HG03558 (cell line): ENCODE data around the gene HHIPL1.
"Not testable (repeated sequence)": the region's sequence is repeated elsewhere in the genome, so short reads cannot be mapped to it uniquely, and the experiment has no call there.

Source experiments
- ATAC-seq: cut with Tn5 transposase; IDR thresholded peaks from one replicate; pipeline ENCODE4 v1.9.1; 2021; ENCODE audit warnings: moderate number of reproducible peaks; ENCODE audit not compliant: unreplicated experiment; ENCODE audit errors: extremely low read depth

Gene HHIPL1

DNA sequence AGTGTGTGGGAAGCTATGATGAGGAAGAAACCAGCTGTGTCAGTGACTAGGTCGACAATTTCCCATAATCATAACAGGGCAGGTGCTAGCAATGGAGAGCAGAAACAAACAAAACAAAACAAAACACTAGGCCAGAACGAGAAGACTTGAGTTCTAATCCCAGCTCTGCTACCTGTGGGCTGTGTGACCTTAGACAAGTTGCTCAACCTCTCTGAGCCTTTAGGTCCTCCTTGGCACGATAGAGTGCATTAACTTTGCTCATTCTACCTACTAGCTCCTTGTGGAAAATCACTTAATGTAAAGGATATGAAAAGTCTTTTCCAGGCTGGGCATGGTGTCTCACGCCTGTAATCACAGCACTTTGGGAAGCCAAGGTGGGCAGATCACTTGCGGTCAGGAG, 11.2 kb downstream of the HHIPL1 start:
- ATAC-seq, result no peak

DNA sequence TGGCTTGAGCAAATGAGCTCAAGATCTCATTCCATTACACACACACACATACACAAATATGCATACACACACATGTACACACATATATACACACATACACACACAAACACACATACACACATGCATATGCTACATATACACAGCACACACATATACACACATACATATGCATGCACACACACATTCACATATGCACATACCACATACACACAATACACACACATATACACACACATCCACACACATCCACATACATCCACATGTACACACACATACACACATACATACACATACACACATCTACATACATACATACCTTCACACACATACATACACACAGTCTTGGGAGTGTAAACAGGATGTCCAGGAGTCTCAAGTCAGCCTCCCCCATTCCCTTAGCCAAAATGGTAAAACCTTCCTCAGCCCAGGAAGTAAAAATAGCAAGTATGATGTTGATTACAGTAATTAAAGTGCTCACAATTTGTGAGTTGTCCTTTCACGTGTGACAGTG, 12.8 kb downstream of the HHIPL1 start:
- no peak for ATAC-seq

DNA sequence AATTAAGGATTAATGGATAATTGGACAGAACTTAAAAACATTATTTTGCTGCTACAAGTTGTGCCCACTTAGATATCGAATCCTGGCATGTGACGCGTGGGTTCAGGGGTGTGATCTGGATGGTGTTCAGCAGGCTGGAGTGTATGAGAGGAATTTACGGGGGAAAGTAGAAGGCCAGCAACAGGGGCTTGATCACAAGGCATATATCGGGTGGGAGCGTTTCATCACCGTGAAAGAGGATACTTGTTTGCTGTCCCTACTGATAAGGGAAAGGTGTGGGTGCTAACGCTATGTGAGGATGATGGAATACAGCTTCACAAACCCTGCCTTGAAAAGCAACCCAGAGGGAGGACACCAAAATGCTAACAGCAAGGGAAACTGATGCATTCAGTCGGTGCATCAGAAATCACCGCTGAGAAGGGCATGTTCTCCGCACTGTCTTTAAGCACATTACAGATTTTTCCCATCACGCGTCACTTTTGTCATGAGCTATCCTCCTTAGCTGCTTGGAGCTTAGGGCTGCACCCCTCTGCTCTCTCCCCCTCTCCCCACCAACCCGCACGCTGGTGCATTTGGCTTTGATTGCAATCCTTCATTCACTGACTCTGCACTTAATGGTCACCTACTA, 13.4 kb downstream of the HHIPL1 start:
- ATAC-seq, result no peak

GRCh38 chr14:99659333-99659741, 14.4 kb downstream of the HHIPL1 start:
- no peak for ATAC-seq

- no peak for ATAC-seq
Measured at GRCh38 chr14:99660006-99660566, 15.2 kb downstream of the HHIPL1 start.

- no peak for ATAC-seq
Measured at GRCh38 chr14:99660794-99661193, 15.9 kb downstream of the HHIPL1 start.

- ATAC-seq, result not testable (repeated sequence)
Measured at GRCh38 chr14:99661206-99661605, 16.3 kb downstream of the HHIPL1 start.

DNA sequence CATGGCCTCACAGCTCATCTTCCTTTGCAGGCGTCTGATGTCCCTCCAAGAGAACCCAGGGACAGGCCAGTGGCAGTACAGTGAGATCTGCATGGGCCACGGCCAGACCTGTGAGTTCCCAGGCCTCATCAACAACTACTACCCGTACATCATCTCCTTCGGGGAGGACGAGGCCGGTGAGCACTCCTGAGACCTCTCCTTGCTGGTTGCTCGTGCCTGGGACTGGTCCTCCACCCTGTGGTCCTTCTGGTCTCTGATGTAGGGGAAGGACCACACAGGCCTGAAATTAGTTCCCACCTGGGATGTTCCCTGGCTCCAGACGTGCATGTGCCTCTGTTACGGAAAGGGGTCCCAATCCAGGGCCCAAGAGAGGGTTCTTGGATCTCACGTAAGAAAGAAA, 17.9 kb downstream of the HHIPL1 start:
- ATAC-seq, result no peak

DNA sequence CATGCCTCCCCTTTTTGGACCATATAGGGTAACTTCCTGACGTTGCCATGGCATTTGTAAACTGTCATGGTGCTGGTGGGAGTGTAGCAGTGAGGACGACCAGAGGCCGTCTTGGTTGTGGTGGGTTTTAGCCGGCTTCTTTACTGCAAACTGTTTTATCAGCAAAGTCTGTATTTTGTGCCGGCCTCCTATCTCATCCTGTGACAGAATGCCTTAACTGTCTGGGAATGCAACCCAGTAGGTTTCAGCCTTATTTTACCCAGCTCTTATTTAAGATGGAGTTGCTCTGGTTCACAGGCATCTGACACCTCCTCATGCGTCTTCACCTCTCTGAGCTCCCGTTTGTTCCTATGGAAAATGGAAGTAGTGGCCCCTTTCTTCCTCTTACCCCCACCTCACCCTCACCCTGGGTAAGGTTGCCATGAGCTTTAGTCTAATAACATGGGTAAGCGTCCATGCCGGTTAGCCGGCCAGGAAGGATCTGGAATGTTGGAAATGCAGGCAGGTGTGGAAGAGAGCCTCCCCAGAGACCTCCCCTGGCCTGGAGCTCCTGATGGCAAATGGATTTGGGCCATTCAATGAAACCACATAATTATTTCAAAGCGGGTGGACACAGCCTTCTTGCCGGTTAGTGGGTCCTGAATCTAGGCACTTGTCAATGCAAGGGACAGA, 18.6 kb downstream of the HHIPL1 start:
- ATAC-seq, result no peak

GRCh38 chr14:99664058-99664936, 19.4 kb downstream of the HHIPL1 start:
- no peak for ATAC-seq

- ATAC-seq, result no peak
Measured at GRCh38 chr14:99664937-99665273, 20.0 kb downstream of the HHIPL1 start.

GRCh38 chr14:99666533-99666932, 21.6 kb downstream of the HHIPL1 start:
- ATAC-seq, result no peak

DNA sequence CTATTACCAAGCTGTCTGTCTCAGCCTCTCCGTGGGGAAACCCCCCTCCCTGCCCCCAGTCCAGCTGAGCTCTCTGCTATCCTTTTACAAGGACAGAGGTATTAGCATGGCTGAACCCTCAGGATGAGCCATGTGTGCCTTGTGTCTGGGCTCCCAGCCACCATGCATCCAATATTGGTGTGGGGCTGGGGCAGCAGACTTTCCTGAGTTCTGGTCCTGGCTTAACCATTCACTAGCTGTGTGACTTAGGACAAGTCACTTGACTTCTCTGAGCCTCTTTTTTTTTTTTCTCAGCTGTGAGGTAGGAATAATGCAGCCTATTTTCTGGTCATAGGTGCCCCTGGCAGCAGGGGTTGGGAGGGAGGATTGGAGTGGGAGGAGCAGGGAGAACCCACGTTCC, 22.1 kb downstream of the HHIPL1 start:
- no peak for ATAC-seq

GRCh38 chr14:99667821-99668220, 22.9 kb downstream of the HHIPL1 start:
- ATAC-seq, result no peak

DNA sequence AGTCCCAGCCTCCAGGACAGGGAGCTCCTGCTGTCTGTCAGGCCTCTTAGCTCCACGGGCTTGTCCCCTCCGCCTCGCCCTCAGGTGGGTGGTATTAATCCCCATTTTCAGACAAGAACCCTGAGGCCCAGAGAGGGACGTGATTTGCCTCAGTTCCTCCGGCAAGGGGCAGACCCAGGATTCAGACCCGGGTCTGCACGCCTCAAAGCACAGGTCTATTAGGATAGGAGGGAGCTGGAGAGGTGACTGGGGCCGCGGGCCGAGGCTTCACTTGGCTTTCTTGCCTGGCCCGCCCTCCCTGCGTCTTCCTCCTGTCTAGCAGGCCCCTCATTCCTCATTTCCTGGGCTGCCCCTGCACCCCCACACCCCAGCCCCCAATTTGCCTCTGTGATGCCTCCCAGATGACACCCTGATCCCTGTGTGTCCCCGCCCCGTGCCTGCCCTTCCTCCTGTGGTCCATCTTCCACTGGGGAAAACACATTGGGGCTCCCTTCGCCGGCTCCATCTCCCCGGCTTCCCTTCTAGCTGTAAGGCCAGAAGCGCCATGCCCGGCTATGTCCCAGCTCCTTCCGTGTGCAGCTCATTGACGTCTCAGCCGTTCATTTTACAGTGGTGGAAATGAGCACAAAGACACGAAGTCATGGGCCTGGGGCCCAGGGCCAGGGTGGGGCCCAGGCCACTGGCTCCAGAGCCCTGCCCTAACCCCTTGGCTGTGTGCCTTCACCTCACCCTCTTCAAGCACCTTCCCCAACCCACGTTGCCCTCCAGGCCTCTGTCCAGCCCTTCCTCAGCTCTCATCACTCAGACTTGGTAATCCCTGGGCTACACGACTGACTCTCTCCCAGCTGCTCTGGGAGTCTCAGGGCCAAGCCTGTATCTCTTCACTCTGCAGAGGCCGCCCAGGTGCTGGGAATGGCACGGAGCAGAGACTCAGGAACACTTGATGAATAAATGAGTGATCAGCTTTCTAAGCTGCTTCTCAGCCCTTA, 23.7 kb downstream of the HHIPL1 start:
- ATAC-seq, result no peak

GRCh38 chr14:99670361-99671234, 25.7 kb downstream of the HHIPL1 start:
- no peak for ATAC-seq

DNA sequence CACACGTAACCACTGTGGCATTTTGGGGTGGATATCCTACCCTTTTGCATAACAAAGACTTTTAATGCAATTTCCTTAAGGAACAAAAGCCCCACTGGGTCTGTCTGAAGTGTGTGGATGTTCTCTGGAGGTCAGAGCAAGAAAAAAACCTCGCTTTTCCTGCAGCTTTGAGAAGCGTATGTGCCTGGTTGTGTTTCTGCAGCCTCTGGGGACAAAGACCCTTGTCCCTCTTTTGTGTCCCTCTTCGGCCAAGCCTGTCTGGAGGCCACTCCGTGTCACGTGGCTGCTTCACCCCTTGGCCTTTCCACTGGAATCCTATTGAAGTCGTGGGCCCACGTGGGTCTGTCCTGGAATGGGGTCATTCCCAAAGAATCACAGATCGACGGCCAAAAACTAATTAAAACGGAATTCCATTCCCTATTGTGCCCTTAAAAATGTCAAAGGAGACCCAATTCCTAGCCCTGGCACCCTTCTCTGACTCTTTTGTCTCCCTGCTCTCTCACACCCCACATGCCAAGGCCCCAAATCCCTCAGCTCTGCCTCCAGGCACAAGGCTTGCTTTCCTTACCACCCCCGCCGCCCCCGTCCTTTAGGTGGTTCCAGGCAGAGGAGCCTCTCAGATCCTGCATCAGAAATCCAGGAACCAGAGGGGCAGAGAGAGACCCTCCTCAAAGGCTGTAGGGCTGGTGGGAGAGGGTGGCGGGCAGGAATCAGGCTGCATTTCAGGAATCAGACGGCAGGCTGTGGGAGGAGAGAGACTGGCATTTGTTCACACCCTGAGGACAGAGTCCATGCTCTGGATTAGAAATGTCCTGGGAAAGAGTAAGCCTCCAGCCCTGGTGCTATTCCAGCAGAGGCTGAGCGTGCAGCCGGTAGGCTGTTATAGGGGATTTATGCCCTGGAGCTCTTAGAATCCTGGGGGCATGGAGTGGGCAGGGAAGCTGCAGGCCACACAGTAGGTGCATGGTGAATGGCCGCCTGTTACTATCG, 26.6 kb downstream of the HHIPL1 start:
- no peak for ATAC-seq
